Endothelial cell of umbilical vein (primary cell): ENCODE results near the gene SP9. TPM values are rescaled to one million over a fixed set of nuclear protein-coding genes. Genes with fewer than 3 reads are reported as not detected.

Source experiments
- BruUV-seq: library from RNA; stranded (reverse); fragments of 400-500 nt; replicated peaks from 2 replicates; lab custom pipeline; 2021; lab: Mats Ljungman, UMichigan
- CTCF ChIA-PET: fragments of 300-600, 350-600 bp; sonication (Branson Sonifier 250); formaldehyde crosslinking; loops from one replicate; lab custom pipeline; 2021; ENCODE audit warnings: antibody characterized with exemption, inconsistent platforms; lab: Charles Lee
- POLR2A ChIA-PET: fragments of 300-600, 350-600 bp; sonication (Branson Sonifier 250); formaldehyde crosslinking; loops from one replicate; lab custom pipeline; 2021; ENCODE audit warnings: antibody characterized with exemption, inconsistent platforms; lab: Charles Lee
- DNase-seq: peaks from one replicate; pipeline ENCODE4 v3.0.0-alpha.2; 2011; ENCODE audit warnings: low read depth, low spot score
- FAIRE-seq: peaks from 2 replicates; lab custom pipeline; 2011; peaks lifted over from hg19 to GRCh38; lab: Jason Lieb, UNC
- H2AFZ ChIP-seq: 2 replicates; pipeline ENCODE4 v1.6.0; 2012; ENCODE audit warnings: low read depth, low read length, control low read depth, inconsistent platforms
- H3K27ac ChIP-seq: 2 replicates; pipeline ENCODE4 v1.5.1; 2011; ENCODE audit warnings: low read depth, mild to moderate bottlenecking, control low read depth, low read length, moderate library complexity; ENCODE audit not compliant: insufficient read depth
- H3K27me3 ChIP-seq, 2 experiments: 2 replicates each; pipeline versions ENCODE4 v1.6.0 to v1.6.1; 2011; ENCODE audit warnings: low read length in 2 of 2, mixed read lengths in 1 of 2; ENCODE audit not compliant: control insufficient read depth in 2 of 2, insufficient read depth in 2 of 2
- H3K36me3 ChIP-seq, 2 experiments: 2 replicates in 1 of 2; 3 replicates in 1 of 2; pipeline ENCODE4 v1.5.1; 2011; ENCODE audit warnings: low read length in 2 of 2, mild to moderate bottlenecking in 1 of 2, moderate library complexity in 1 of 2; ENCODE audit not compliant: control insufficient read depth in 2 of 2, insufficient read depth in 2 of 2; ENCODE audit errors: extremely low read depth in 1 of 2
- H3K4me1 ChIP-seq: 3 replicates; pipeline ENCODE4 v1.5.1; 2011; ENCODE audit warnings: mild to moderate bottlenecking, low read length; ENCODE audit not compliant: control insufficient read depth, insufficient read depth; ENCODE audit errors: extremely low read depth
- H3K4me2 ChIP-seq: 2 replicates; pipeline ENCODE4 v1.6.1; 2011; ENCODE audit warnings: low read length, control low read depth, mixed read lengths; ENCODE audit not compliant: insufficient read depth
- H3K4me3 ChIP-seq, 3 experiments: fragments of 200-600 bp in 1 of 3; sonication (generic), shearing (Covaris generic) in 1 of 3; replicated peaks in 1 of 3; 2 replicates each; pipeline ENCODE4 v1.5.1; 2011 to 2016; ENCODE audit warnings: control low read depth in 3 of 3, low read length in 3 of 3, mild to moderate bottlenecking in 2 of 3, inconsistent platforms in 1 of 3, low read depth in 1 of 3, moderate library complexity in 1 of 3; ENCODE audit not compliant: insufficient read depth in 1 of 3
- H3K79me2 ChIP-seq: 2 replicates; pipeline ENCODE4 v1.6.0; 2012; ENCODE audit warnings: low read length, inconsistent platforms; ENCODE audit not compliant: control insufficient read depth, insufficient read depth
- H3K9ac ChIP-seq: replicated peaks from 2 replicates; pipeline ENCODE3; 2011; ENCODE audit warnings: low read length, control low read depth; ENCODE audit not compliant: insufficient read depth; ENCODE audit errors: extremely low read depth
- H3K9me1 ChIP-seq: replicated peaks from 3 replicates; pipeline ENCODE4 v1.6.0; 2011; ENCODE audit warnings: mild to moderate bottlenecking, low read length; ENCODE audit not compliant: control insufficient read depth, insufficient read depth; ENCODE audit errors: extremely low read depth
- H3K9me3 ChIP-seq: replicated peaks from 2 replicates; pipeline ENCODE4 v1.5.1; 2012; ENCODE audit warnings: low read length, inconsistent platforms; ENCODE audit not compliant: control insufficient read depth, insufficient read depth
- H4K20me1 ChIP-seq: replicated peaks from 2 replicates; pipeline ENCODE3; 2011; ENCODE audit warnings: mild to moderate bottlenecking, low read length; ENCODE audit not compliant: control insufficient read depth, insufficient read depth; ENCODE audit errors: extremely low read depth
- CTCF ChIP-seq, 2 donors: IDR thresholded peaks; 1 replicate in 1 of 2; 2 replicates in 1 of 2; pipeline ENCODE4 v1.5.1; 2011; ENCODE audit warnings: low read length in 2 of 2, mild to moderate bottlenecking in 2 of 2, moderate library complexity in 2 of 2, control low read depth in 1 of 2, inconsistent platforms in 1 of 2, low read depth in 1 of 2; ENCODE audit not compliant: insufficient read depth in 1 of 2; ENCODE audit errors: extremely low read depth in 1 of 2
- EZH2 ChIP-seq: IDR thresholded peaks from 2 replicates; pipeline ENCODE4 v1.6.1; 2012; ENCODE audit warnings: borderline replicate concordance, low read depth, mild to moderate bottlenecking, moderate library complexity, low read length, inconsistent platforms; ENCODE audit not compliant: severe bottlenecking
- FOS ChIP-seq: IDR thresholded peaks from 2 replicates; pipeline ENCODE4 v1.6.1; 2011; ENCODE audit warnings: mild to moderate bottlenecking, low read length, moderate library complexity, borderline replicate concordance; ENCODE audit not compliant: insufficient read depth
- JUN ChIP-seq: IDR thresholded peaks from 2 replicates; pipeline ENCODE4 v1.6.1; 2011; ENCODE audit warnings: borderline replicate concordance, low read depth; ENCODE audit not compliant: insufficient read length, insufficient read depth
- MAX ChIP-seq: IDR thresholded peaks from 2 replicates; pipeline ENCODE4 v1.6.1; 2011; ENCODE audit not compliant: insufficient read depth, insufficient read length
- MYC ChIP-seq: IDR thresholded peaks from one replicate; pipeline ENCODE4 v1.6.1; 2011; ENCODE audit warnings: mild to moderate bottlenecking, low read depth, low read length
- POLR2A ChIP-seq: IDR thresholded peaks from 2 replicates; pipeline ENCODE4 v1.6.1; 2012; ENCODE audit warnings: low read depth, mild to moderate bottlenecking, control low read depth, low read length
- POLR2AphosphoS5 ChIP-seq: IDR thresholded peaks from 2 replicates; pipeline ENCODE4 v1.6.1; 2012; ENCODE audit warnings: low read depth, mild to moderate bottlenecking, control low read depth, low read length, moderate library complexity; ENCODE audit not compliant: insufficient read depth
- dilution Hi-C: fragments of 300-500 bp; cut with MboI; formaldehyde crosslinking; loops from one replicate; pipeline ENCODE4 v1.15.0; 2019; ENCODE audit warnings: low sequenced_read_pairs; ENCODE audit not compliant: extremely low pct_ligation_motif_present
- intact Hi-C: fragments of 100-400 bp; cut with micrococcal nuclease; formaldehyde crosslinking; loops from one replicate; pipeline ENCODE4 v1.10.0; 2022
- polyA plus RNA-seq, 4 experiments: library from polyadenylated mRNA; depleted of rRNA in 3 of 4; stranded (reverse) in 3 of 4; unstranded in 1 of 4; fragments of >200 nt; gene quantifications; 2 replicates each; pipeline versions ENCODE4 v1.2.1 to v1.2.3, GENCODE V29; 2011 to 2012; ENCODE audit warnings: missing spikeins in 1 of 4
- total RNA-seq: library from RNA; stranded (reverse); gene quantifications from 2 replicates; pipeline ENCODE4 v1.2.3, GENCODE V29; 2021

SP9 gene
- total and polyA plus RNA-seq, 2 donors (not counting 3 experiments of a cell fraction or from before 2014, with no cell fraction given): not detected

- ChIA-PET CTCF (interaction anchor here (1.4 kb wide), 1 partner anchor 14 kb away, joined by 8 read pairs; no protein-coding TSS in a partner anchor), POLR2A (no interaction called here)
- TF ChIP-seq MAX: no peak
- no peak for TF ChIP-seq MYC
- TF ChIP-seq EZH2: no peak
- no peak for TF ChIP-seq FOS
- no peak for TF ChIP-seq JUN
- no peak for TF ChIP-seq POLR2A
- no peak for TF ChIP-seq CTCF (IDR thresholded peaks at IDR 0.05; ENCODE audit: extremely low read depth in 1 of 2, insufficient read depth in 1 of 2, low read depth in 1 of 2, low read length in 2 of 2)
- no peak for TF ChIP-seq POLR2AphosphoS5
- Histone ChIP-seq H3K79me2 (no peaks in the 10 kb centered on the region), H3K9me1 (no peaks in the 10 kb centered on the region), H3K9ac (no peak overlapping the region), H3K4me1 (peaks cover 8% of the 10 kb centered on the region), H3K36me3 (no peaks in the 10 kb centered on the region), H3K4me3 (no peak overlapping the region), H3K4me2 (no peak overlapping the region), H3K27me3 (peaks cover 73 to 80% of the 10 kb centered on the region in 2 experiments), H4K20me1 (no peaks in the 10 kb centered on the region), H3K27ac (no peak overlapping the region), H3K9me3 (no peaks in the 10 kb centered on the region), H2AFZ (no peak overlapping the region)
- no TSS peak for BruUV-seq
- dilution Hi-C loops: no loop called here
- intact Hi-C loops: no loop called here
- FAIRE-seq: no peak
- no peak for DNase-seq
These were observed 7.0 kb upstream of the SP9 start for GRCh38 chr2:174327841-174328113.
